ENCODE data around the gene MYO5C.

Gene MYO5C

DNA sequence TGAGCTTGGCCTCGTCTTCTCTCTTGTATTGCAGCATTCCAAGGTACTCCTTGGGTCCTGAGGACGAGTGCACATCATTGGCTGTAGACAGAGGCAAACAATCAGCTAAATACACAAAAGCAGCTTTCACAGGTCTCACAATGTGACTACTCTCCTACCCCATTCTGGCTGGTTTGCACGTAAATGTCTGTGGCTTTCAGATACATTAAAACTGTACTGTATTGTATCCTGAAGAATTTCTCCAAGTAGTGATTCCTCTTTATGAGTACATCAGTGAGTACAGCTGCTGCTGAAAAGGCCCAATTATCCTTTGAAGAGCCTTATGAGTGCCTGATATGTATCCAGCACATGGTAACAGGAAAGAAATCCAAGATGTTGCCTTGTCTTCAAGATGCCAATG, 82.4 kb downstream of the MYO5C start:
- DNase-seq (ENCODE audit: low read depth): no peak

DNA sequence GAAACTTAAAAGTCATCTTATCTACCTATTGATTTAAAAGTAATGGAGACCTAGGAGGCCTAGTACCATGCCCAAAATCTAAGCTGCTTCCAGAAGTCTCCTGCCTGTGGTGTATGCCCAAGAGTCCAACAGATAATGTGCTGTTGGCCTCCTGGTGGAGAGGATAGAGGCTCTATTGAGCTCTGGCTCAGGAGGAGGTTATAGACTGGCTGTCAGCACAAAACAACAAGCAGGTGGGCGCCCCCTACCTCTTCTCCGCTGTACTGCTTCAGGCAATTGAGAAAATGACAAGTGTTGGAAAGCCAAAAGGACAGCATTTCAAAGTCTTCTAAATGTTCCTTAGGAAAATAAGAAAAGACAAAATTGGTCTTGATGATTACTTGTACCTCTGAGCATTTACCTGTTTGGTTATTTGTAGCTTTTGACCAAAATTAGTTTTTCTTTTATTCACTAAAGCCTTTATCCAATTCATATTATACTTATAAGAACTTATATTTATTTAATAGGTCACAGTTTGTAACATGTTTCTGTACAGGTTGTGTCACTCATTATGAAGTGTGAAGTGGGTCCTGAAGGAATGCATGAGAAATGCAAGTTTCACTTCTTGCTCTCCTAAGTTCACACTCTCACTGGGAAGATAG, 87.2 kb downstream of the MYO5C start:
- DNase-seq (ENCODE audit: low read depth): peak; percentile 43

DNA sequence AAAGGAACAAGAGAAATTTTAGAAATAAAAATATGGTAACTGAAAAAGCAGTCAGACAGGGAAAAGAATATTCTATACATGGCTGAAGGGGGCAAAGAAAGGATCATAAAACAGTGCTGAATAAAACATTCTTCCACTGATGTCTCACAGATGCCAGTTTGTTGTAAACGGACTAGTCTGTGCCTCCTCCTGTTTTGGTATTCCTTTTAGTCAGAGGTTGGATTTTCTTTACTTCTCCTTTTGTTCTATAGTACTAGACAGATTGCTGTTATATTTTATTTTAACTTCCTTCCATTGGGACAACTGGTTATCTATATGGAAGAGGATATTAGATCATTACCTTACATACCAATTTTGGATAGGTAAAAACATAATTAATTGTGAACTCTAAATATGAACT, 88.4 kb downstream of the MYO5C start:
- no peak for DNase-seq (ENCODE audit: low read depth)

- no peak for DNase-seq (ENCODE audit: low read depth)
Observed at GRCh38 chr15:52206446-52206845, 89.2 kb downstream of the MYO5C start.

DNA sequence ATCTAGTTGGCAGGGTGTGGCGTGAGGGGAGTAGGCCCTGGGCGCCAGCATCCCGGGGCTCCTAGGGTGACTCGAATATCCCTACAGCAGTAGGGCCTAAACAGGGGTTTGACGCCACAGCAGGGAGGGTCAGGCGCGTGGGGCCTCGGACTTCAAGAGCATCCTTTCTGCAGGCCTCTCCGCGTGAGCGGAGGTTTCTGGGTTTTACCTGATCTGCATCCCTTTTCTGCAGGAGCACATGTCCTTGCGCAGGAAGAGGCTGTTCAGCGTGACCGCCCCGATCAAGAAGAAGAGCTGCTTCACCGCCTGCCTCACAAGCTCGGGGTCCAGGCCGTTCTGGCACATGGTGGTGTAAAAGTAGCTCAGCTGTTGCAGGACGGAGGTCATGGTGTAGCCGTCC, 90.9 kb downstream of the MYO5C start:
- DNase-seq (ENCODE audit: low read depth): no peak

- DNase-seq (ENCODE audit: low read depth): no peak
Observed at GRCh38 chr15:52200831-52201365, 94.7 kb downstream of the MYO5C start.

DNA sequence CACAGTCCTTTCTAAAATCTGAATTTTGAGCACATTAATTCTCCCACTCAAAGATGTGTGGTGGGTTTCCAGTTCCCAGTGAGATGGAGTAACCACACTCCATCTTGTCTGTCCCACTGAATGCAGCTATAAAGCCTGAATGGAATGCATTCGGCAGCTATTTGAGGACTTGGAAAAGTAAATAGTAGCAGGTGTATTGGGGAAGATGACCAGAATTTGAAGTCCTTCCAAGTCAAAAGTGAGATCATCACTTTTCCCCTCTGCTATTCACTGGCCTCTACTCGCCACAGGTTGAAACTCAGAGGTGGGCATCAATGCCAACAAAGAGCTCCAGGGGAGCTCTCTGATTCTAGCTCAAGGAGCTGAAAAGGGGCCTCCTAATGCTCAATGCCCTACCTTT, 96.3 kb downstream of the MYO5C start:
- DNase-seq (ENCODE audit: low read depth): no peak

DNA sequence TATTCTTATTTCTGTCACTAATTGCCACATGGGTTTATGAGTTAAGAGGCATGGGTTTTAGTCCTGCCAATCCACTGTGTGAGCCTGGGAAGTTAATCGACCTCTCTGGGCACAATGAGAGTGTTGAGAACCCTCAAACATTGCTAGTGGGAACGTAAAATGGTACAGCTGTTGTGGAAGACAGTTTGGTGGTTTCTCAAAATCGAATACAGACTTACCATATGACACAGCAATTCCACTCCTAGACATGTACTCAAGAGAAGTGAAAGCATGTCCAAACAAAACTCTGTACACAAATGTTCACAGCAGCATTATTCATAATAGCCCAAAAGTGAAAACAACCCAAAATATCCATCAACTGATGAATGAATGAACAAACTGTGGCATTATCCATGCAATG, 98.7 kb downstream of the MYO5C start:
- no peak for DNase-seq (ENCODE audit: low read depth)

DNA sequence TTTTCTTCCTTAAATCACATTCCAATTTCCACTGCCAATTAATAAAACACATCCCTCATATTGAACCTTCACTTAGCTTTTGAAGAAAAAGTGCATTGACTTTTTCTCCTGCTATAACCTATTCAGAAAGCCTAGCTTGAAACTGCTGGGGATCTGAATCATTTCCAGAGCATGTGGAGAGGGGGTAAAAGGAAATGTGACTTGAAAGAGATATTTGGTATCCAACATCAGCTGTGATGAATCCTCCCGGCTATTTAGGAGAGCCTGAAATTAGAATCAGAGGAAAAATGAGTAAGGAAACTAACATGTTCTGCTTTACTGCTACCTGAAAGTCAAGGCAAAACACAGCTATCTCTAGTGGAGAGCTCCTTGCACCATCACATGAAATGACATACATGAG, 101.8 kb downstream of the MYO5C start:
- no peak for DNase-seq (ENCODE audit: low read depth)

GRCh38 chr15:52193321-52193720, 102.3 kb downstream of the MYO5C start:
- DNase-seq (ENCODE audit: low read depth): no peak

- DNase-seq (ENCODE audit: low read depth): no peak
Observed at GRCh38 chr15:52191207-52191606, 104.4 kb downstream of the MYO5C start, which contains the start of gene GNB5. TSS of gene GNB5 (minus strand) at chr15:52191392. CDS start at chr15:52184676, 6,716 bp downstream.

- DNase-seq (ENCODE audit: low read depth): no peak
Observed at GRCh38 chr15:52186651-52187486, 108.7 kb downstream of the MYO5C start.

DNA sequence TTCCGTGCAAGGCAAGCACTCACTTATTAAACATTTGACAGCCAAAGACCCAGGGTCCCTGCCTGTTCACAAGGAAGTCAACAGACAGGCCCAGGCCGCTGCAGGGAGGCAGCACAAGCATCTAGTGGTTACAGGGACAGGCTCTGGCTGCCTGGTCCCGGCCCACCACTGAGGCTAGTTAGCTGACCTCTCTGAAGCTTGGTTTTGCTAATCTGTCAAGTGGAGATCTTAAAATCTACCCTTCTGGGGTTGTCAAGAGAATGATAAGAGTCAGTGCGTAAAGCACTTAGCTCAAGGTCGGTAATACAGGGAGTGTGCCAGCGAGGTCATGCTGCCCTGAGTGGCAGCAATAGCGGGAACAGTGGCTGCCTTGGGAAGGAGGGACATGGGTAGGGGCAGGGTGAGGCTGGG, 110.4 kb downstream of the MYO5C start:
- DNase-seq (ENCODE audit: low read depth): no peak

DNA sequence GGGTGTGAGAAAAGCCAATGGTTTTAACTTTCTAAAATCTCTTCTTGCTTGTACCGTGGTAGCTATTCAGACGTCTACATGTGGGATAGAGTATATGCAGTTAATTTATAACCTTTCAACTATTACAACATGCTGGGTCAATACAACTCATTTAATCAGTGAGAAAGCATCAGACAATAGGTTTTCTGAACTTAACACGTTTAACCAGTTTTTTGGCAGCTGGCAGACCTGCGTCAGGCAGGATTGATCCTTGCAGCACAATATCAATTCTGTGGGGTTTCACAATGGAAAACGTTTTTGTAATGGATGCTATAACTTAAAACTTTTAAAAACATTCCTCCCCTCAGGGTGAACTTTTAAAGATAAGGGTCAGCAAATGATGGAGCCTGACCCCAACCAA, 110.9 kb downstream of the MYO5C start:
- DNase-seq (ENCODE audit: low read depth): no peak

DNA sequence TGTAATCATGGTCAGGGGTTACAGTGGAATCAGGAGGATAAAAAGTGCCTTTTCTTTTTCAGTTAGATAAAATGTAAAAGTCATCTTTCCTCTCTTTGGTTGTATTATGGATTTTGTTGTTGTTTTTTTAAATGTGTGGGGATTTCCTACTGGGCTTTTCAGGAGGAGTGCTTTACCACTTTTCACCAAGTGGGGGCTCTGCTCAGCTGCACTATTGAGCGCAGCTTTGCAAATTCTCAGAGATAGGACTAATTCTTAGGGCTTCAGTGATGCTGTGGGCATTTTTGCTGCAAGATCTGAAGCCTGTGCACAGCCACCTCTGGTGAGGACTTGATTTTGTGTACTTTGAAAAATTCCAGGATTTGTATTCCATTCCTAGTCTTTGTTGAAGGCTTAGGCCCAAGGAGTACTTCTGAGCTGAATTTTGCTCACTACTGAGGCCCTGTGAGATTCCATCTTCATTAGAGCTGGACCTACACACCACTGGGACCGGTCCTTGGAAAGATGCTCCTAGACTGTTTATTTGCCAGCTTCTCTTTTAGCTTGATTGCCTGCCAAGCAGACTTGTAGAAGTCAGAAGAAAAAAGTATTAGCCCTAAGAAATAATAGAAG, 111.9 kb downstream of the MYO5C start:
- DNase-seq (ENCODE audit: low read depth): no peak

- DNase-seq (ENCODE audit: low read depth): no peak
Observed at GRCh38 chr15:52181938-52182780, 113.4 kb downstream of the MYO5C start.

DNA sequence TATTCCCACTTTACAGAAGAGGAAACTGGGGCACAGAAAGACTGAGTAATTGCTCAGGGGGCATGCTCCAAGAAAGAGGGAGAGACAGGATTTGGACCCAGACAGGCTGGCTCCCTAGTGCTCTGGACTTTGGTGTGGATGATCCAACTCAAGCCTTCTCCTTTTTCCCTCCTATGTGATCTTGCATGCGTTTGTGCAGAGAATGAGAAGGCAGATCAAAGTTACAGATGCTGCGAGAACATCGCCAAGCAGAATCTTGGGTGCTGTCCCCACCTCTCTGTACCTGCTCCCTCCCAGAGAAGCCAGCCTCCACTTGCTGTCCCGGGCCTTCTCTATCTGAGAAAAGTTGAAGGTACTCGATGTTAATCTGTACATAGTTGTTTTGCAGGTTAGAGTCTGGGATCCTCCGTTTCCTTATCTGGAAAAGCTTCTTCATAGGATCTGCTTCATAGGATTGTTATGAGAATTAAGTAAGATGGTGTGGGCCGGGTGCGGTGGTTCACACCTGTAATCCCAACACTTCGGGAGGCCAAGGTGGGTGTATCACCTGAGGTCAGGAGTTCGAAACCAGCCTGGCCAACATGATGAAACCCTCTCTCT, 114.7 kb downstream of the MYO5C start:
- no peak for DNase-seq (ENCODE audit: low read depth)

- DNase-seq (ENCODE audit: low read depth): no peak
Observed at GRCh38 chr15:52180196-52180835, 115.3 kb downstream of the MYO5C start.

- DNase-seq (ENCODE audit: low read depth): peak; percentile 61
Observed at GRCh38 chr15:52179278-52180195, 116.1 kb downstream of the MYO5C start.

DNA sequence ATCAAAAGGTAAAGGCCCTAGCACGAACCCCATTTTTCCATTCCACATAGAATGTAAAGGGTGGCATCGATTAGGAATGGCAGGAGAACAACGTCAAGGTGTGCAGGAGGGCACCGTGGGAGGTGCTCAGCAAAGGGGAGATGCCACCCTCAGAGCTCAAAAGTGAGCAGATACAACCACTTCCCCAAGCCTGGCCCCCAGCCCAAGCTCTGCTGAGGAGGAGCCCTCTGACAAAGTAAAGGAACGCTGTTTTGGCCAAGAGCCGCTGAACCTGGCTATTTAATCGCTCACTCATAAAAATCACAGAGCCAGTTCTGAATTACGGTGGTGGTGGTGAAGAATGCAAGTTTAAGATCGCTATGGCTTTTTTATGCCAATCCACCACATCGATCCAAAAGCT, 116.8 kb downstream of the MYO5C start:
- no peak for DNase-seq (ENCODE audit: low read depth)

Data from stromal cell of bone marrow (primary cell).